GDM1 (cell line): Measurements from ENCODE around the gene SEC61A1.

Experiments
- DNase-seq: peaks from one replicate; lab custom pipeline; 2025; lab: John Stamatoyannopoulos, UW

Gene SEC61A1

DNA sequence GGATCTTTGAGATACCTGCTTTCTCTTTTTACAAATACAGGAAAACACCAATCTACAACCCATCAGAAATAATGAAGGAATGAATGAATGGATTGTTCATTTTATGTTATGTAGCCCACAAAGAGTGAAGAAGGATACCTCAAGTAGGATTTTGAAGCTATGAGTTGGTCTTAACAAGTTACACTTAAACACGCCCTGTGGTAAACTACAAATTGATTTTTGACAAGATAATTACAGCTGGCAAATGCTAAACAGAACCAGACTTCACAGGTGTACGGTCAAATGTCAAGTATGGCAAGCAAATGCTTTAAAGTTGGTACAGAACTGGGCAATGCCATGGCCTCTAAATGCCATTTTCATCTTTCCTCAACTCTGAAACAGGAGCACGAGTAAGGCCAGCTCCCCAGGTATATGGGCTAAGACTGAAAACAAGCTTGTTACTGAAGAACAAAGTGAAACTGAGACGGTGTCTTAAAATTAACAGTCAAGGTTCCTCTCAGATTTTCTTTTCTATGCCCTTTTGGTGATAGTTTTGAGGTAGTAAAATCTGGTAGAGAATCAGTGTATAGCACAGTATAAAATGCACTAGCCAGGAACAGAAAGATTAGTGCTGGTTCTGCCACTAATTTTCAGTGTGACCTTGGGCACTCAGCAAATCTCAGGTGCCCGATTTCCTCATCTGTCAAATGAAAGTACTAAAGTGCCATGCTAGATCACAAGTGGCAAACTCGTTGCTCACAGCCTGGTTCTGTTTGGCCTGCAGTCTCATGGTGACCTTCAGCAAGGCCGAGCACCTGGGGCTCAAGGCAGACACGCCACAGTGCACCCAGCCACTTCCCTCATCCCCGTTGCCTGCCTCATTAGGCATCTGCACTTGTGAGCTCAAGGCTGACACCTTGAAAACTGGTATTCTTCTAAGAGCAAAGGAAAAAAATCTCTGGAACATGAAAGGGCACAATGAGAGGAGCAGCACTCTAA lies 61.9 kb downstream of the SEC61A1 start:
- no peak for DNase-seq
